HepG2 (cell line): ENCODE data around the gene HEXIM1. TPM values are rescaled to one million over a fixed set of nuclear protein-coding genes. Genes with fewer than 3 reads are reported as not detected.

Experiments used
- CREB3 ChIP-seq: sonication (generic); formaldehyde crosslinking; IDR thresholded peaks from 2 replicates; pipeline ENCODE4 v1.5.0; 2020; ENCODE audit warnings: missing genetic modification reagents
- EED ChIP-seq: sonication (generic); formaldehyde crosslinking; IDR thresholded peaks from 2 replicates; pipeline ENCODE4 v1.5.0; 2020; ENCODE audit warnings: mild to moderate bottlenecking, missing genetic modification reagents
- EP300 ChIP-seq, 3 experiments: sonication (generic) in 1 of 3; formaldehyde crosslinking in 1 of 3; IDR thresholded peaks; 2 replicates each; pipeline versions ENCODE4 v1.5.1 to v1.6.1; 2011 to 2020; ENCODE audit warnings: low read depth in 2 of 3, low read length in 2 of 3, borderline replicate concordance in 1 of 3, improper control_type of control experiment in 1 of 3, mild to moderate bottlenecking in 1 of 3, missing genetic modification reagents in 1 of 3, moderate library complexity in 1 of 3
- FOXP4 ChIP-seq: sonication (generic); formaldehyde crosslinking; IDR thresholded peaks from 2 replicates; pipeline ENCODE4 v1.4.0; 2020; ENCODE audit warnings: missing genetic modification reagents
- HNF4A ChIP-seq: sonication (generic); formaldehyde crosslinking; IDR thresholded peaks from 2 replicates; pipeline ENCODE4 v1.4.0; 2020; ENCODE audit warnings: missing genetic modification reagents
- MEIS1 ChIP-seq: sonication (generic); formaldehyde crosslinking; IDR thresholded peaks from 2 replicates; pipeline ENCODE4 v1.9.0; 2021; ENCODE audit warnings: mild to moderate bottlenecking, missing genetic modification reagents, moderate library complexity, borderline replicate concordance
- MXD4 ChIP-seq: IDR thresholded peaks from 2 replicates; pipeline ENCODE4 v1.6.1; 2016; ENCODE audit warnings: mild to moderate bottlenecking, missing biosample characterization, missing genetic modification reagents
- MYC ChIP-seq: sonication (generic); formaldehyde crosslinking; IDR thresholded peaks from 2 replicates; pipeline ENCODE4 v1.9.0; 2021; ENCODE audit warnings: missing genetic modification reagents, borderline replicate concordance
- NFYC ChIP-seq: IDR thresholded peaks from 2 replicates; pipeline ENCODE4 v1.6.1; 2016; ENCODE audit warnings: missing genetic modification reagents, missing compliant biosample characterization
- PRPF4 ChIP-seq: fragments of 200-400 bp; formaldehyde crosslinking; IDR thresholded peaks from 2 replicates; pipeline ENCODE4 v1.6.1; 2016; ENCODE audit warnings: low read length, low read depth; ENCODE audit not compliant: poor library complexity, severe bottlenecking
- REPIN1 ChIP-seq: sonication (generic); formaldehyde crosslinking; IDR thresholded peaks from 2 replicates; pipeline ENCODE4 v1.8.0; 2022; ENCODE audit warnings: missing genetic modification reagents, low read depth, mild to moderate bottlenecking, borderline replicate concordance
- USF2 ChIP-seq, 2 experiments: sonication (generic) in 1 of 2; formaldehyde crosslinking in 1 of 2; IDR thresholded peaks; 2 replicates each; pipeline versions ENCODE4 v1.5.1 to v1.6.1; 2011 to 2020; ENCODE audit warnings: borderline replicate concordance in 1 of 2, low read depth in 1 of 2, low read length in 1 of 2, mild to moderate bottlenecking in 1 of 2, missing genetic modification reagents in 1 of 2, moderate library complexity in 1 of 2
- ZBTB2 ChIP-seq: sonication (generic); formaldehyde crosslinking; IDR thresholded peaks from 2 replicates; pipeline ENCODE4 v1.8.0; 2022; ENCODE audit warnings: low read depth, missing genetic modification reagents
- ZBTB38 ChIP-seq: sonication (generic); formaldehyde crosslinking; IDR thresholded peaks from 2 replicates; pipeline ENCODE4 v1.5.1; 2020; ENCODE audit warnings: mild to moderate bottlenecking, missing genetic modification reagents
- ZNF607 ChIP-seq: sonication (generic); formaldehyde crosslinking; IDR thresholded peaks from 2 replicates; pipeline ENCODE4 v1.5.1; 2020; ENCODE audit warnings: missing genetic modification reagents, mild to moderate bottlenecking, borderline replicate concordance
- ZNF652 ChIP-seq: IDR thresholded peaks from 2 replicates; pipeline ENCODE4 v1.6.1; 2016; ENCODE audit warnings: low read depth, borderline replicate concordance
- ZNF678 ChIP-seq: sonication (generic); formaldehyde crosslinking; IDR thresholded peaks from 2 replicates; pipeline ENCODE4 v1.4.0; 2020; ENCODE audit warnings: mild to moderate bottlenecking, missing genetic modification reagents
- ZNF776 ChIP-seq: sonication (generic); formaldehyde crosslinking; IDR thresholded peaks from 2 replicates; pipeline ENCODE4 v1.4.0; 2020; ENCODE audit warnings: mild to moderate bottlenecking, missing genetic modification reagents
- ZNF883 ChIP-seq: sonication (generic); formaldehyde crosslinking; IDR thresholded peaks from 2 replicates; pipeline ENCODE4 v1.5.1; 2020; ENCODE audit warnings: mild to moderate bottlenecking, missing genetic modification reagents; ENCODE audit errors: not compliant biosample characterization
- polyA plus RNA-seq, 8 experiments: library from polyadenylated mRNA; depleted of rRNA in 3 of 8; stranded (reverse) in 7 of 8; unstranded in 1 of 8; fragments of >200 nt; fragmentation: Illumina TruSeq in 4 of 8; extraction: Trizol in 4 of 8; gene quantifications; 2 replicates each; pipeline versions ENCODE4 v1.2.1 to v1.2.3, GENCODE V29; 2011 to 2016; ENCODE audit warnings: low read depth in 4 of 8, missing spikeins in 1 of 8, mixed read lengths in 1 of 8; ENCODE audit not compliant: insufficient read depth in 1 of 8
- total RNA-seq, 5 experiments: library from RNA; depleted of rRNA; stranded (reverse); fragments of >200 nt; fragmentation: Illumina TruSeq; extraction: Trizol; gene quantifications; 2 replicates each; pipeline ENCODE4 v1.2.3, GENCODE V29; 2016; ENCODE audit warnings: low read depth in 1 of 5

The HEXIM1 gene
- total and polyA plus RNA-seq, 2 of the 13 experiments (the other 11 are each of a cell fraction or from before 2014, with no cell fraction given): 10.5 to 16.6 TPM

- TF ChIP-seq ZBTB38 (peak; percentile 46; the same call in 1 of the 2 replicates), MXD4 (CRISPR knock-in tag) (peak; percentile 20), REPIN1 (peak; percentile 36; the same call in 1 of the 2 replicates), MEIS1 (CRISPR knock-in tag) (0 out of 2 replicates have a peak, but pooled peaks have one; percentile 24), ZNF883 (peak; percentile 56), FOXP4 (CRISPR knock-in tag) (no peak), EP300 (IDR thresholded peaks at IDR 0.05; ENCODE audit: low read depth in 2 of 2, low read length in 2 of 2) (no peak), EP300 (CRISPR knock-in tag; IDR thresholded peaks at IDR 0.05; ENCODE audit: borderline replicate concordance) (0 out of 2 replicates have a peak, but pooled peaks have one; percentile 8), EED (CRISPR knock-in tag) (0 out of 2 replicates have a peak, but pooled peaks have one; percentile 4), USF2 (IDR thresholded peaks at IDR 0.05; ENCODE audit: low read depth, low read length) (no peak), USF2 (CRISPR knock-in tag; IDR thresholded peaks at IDR 0.05; ENCODE audit: borderline replicate concordance) (0 out of 2 replicates have a peak, but pooled peaks have one; percentile 14), ZNF607 (CRISPR knock-in tag) (no peak), PRPF4 (no peak), HNF4A (CRISPR knock-in tag) (0 out of 2 replicates have a peak, but pooled peaks have one; percentile 5), ZNF678 (CRISPR knock-in tag) (no peak), NFYC (CRISPR knock-in tag) (0 out of 2 replicates have a peak, but pooled peaks have one; percentile 5), ZNF652 (no peak), ZNF776 (no peak; the same call in none of the 2 replicates), MYC (CRISPR knock-in tag) (peak; percentile 41; the same call in 1 of the 2 replicates), ZBTB2 (CRISPR knock-in tag) (0 out of 2 replicates have a peak, but pooled peaks have one; percentile 3), CREB3 (CRISPR knock-in tag) (no peak)
Measured at GRCh38 chr17:45149669-45150664, 1.7 kb downstream of the HEXIM1 start (continued).
